Gastroesophageal sphincter (tissue), 3 donors: ENCODE data around the gene USP12.

Source experiments
- CTCF ChIP-seq, 4 experiments: fragments of 200-600 bp in 2 of 4; fragments of 450-650 bp in 2 of 4; sonication (generic) in 1 of 4; IDR thresholded peaks; one replicate each; pipeline ENCODE4 v1.5.1; 2017 to 2019; ENCODE audit warnings: antibody characterized with exemption in 4 of 4, mild to moderate bottlenecking in 2 of 4, moderate library complexity in 2 of 4
- EP300 ChIP-seq: sonication (generic); formaldehyde crosslinking; IDR thresholded peaks from one replicate; pipeline ENCODE4 v1.6.1; 2017; ENCODE audit warnings: antibody characterized with exemption, mild to moderate bottlenecking
- POLR2A ChIP-seq, 2 donors: fragments of 450-650 bp; IDR thresholded peaks; one replicate each; pipeline ENCODE4 v1.6.1; 2017; ENCODE audit warnings: antibody characterized with exemption in 2 of 2, mild to moderate bottlenecking in 2 of 2, moderate library complexity in 1 of 2
- POLR2AphosphoS5 ChIP-seq: sonication (generic); formaldehyde crosslinking; IDR thresholded peaks from one replicate; pipeline ENCODE4 v1.6.1; 2017; ENCODE audit warnings: antibody characterized with exemption

DNA sequence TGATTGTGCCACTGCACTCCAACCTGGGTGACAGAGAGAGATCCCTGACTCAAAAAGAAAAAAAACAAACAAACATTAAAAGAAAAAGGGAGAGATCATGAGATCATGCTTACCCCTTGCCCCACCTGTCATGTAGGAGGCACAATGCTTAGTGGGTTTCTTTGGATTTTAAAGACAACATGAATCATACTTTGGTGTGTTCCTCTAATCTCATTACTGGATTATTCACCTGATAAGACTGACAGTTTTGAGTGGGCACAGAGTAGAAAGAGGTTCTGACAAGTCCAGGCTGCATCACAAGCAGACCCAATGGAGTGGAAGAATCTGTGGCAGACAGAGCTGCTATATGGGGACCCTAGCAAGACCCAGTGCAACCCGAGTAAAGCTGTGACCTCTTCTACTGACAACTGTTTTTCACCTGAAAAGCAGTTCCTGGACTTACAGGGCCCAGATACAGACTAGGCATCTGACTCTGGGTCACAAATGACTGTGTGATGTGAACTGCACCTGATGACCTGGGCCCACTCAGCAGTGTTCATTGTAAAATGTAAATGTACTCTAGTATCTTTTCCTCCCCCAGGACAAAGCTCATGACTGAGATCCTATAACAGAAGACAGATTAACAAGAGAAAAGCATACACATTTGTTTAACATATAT is 28.9 kb upstream of the USP12 start:
- no peak for TF ChIP-seq CTCF (IDR thresholded peaks at IDR 0.05)
- TF ChIP-seq POLR2AphosphoS5, result no peak
- TF ChIP-seq POLR2A (IDR thresholded peaks at IDR 0.05), result no peak
- TF ChIP-seq EP300, result no peak
